ENCODE results near the gene CPNE2.
"Not testable (repeated sequence)": the region's sequence is repeated elsewhere in the genome, so short reads cannot be mapped to it uniquely, and the experiment has no call there.

Gene CPNE2

DNA sequence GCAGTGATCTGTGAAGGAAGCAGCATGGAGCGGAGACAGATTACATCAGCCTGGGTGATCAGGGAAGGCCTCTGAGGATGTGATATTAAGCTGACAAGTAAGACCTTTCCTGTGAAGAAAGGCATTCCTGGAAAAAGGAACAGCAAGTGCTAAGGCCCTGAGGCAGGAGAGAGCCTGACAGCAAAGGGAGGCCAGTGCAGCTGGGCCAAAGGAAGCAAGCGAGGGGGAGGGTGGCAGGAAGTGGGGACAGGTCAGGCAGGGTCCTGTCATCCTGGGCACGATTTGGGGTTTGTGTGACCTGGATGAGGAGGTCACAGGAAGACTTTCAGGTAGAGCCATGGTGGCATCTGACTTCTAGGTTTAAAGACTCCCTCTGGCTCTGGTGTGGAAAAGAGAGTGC is 12.3 kb downstream of the CPNE2 start:
- Mint-ChIP-seq H3K4me3 (no peak overlapping the region), H3K27me3 (no peaks in the 10 kb centered on the region)

DNA sequence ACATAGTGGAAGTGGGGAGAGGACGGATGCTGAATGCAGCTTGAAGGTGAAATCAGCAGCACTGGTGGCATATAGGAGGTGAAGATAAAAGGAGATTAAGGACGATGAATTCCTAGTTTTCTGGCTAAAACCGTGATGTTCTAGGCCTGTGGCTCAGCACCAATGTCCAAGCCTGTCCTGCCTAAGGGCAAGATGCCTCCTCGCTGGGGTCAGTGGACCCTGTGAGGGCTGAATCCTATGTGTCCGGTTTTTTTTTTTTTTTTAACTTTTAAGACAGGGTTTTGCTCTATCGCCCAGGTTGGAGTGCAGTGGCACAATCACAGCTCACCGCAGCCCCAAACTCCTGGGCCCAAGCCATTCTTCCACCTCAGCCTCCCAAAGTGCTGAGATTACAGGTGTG is 12.8 kb downstream of the CPNE2 start:
- Mint-ChIP-seq H3K4me3 (no peak overlapping the region), H3K9me3 (no peaks in the 10 kb centered on the region), H3K36me3 (no peaks in the 10 kb centered on the region), H3K27me3 (no peaks in the 10 kb centered on the region), H3K27ac (peak overlapping the region; percentile 24), H3K4me1 (peaks cover 10% of the 10 kb centered on the region)

More for the DNA sequence above, 12.3 kb downstream of the CPNE2 start:
- H3K27ac Mint-ChIP-seq: peak overlapping the region; percentile 24
- H3K36me3 Mint-ChIP-seq: no peaks in the 10 kb centered on the region
- H3K9me3 Mint-ChIP-seq: no peaks in the 10 kb centered on the region
- peaks cover 14% of the 10 kb centered on the region for H3K4me1 Mint-ChIP-seq

DNA sequence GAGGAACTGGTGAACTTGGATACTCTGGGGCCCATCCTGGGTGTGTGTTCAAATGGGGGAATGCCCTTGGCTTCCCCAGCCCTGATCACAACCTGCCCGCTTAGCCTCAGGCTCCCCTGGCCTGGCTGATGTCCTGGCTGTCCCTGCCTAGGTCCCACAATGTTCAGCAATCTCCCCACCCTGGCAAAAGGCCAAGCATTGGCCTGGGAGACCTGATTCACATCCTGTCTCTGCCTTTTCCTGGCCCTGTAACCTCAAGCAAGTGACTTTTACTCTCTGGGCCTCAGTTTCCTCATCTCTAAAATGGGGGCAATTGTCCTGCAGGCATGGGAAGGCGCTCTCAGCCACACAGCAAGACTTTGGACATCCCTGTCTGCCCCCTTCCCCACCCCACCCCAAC is 14.4 kb downstream of the CPNE2 start:
- peaks cover 9% of the 10 kb centered on the region for H3K4me1 Mint-ChIP-seq
- no peak overlapping the region for H3K27ac Mint-ChIP-seq
- H3K27me3 Mint-ChIP-seq: no peaks in the 10 kb centered on the region
- no peaks in the 10 kb centered on the region for H3K9me3 Mint-ChIP-seq
- no peak overlapping the region for H3K4me3 Mint-ChIP-seq
- H3K36me3 Mint-ChIP-seq: no peaks in the 10 kb centered on the region

DNA sequence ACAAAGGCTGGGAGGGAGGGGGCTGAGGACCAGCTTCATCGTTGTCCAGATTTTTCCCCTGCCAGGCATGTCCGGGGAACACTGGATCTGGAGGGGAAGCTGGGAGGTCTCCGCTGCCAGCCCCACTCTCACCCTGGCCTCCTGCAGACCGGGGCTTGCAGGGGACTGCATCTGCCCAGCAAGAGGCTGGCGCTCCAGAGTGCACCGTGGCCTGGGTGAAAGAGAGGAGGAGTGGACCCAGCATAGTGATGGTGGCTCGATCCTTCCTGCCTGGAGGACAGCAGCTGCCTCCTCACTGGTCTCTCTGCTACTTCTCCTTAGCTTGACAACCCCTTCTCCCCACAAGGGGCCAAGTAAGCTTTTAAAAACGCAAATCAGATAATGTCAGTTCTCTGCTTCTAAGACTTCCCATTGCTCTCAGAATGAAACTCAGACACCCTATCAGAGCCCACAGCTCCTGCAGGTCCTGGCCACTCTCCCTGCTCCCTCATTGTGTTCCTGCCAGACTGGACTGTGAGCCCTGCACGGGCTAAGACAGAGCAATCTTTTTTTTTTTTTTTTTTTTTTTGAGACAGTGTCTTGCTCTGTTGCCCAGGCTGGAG is 15.0 kb downstream of the CPNE2 start:
- no peaks in the 10 kb centered on the region for H3K9me3 Mint-ChIP-seq
- no peak overlapping the region for H3K4me3 Mint-ChIP-seq
- peaks cover 9% of the 10 kb centered on the region for H3K4me1 Mint-ChIP-seq
- no peaks in the 10 kb centered on the region for H3K27me3 Mint-ChIP-seq
- no peak overlapping the region for H3K27ac Mint-ChIP-seq
- H3K36me3 Mint-ChIP-seq: no peaks in the 10 kb centered on the region

DNA sequence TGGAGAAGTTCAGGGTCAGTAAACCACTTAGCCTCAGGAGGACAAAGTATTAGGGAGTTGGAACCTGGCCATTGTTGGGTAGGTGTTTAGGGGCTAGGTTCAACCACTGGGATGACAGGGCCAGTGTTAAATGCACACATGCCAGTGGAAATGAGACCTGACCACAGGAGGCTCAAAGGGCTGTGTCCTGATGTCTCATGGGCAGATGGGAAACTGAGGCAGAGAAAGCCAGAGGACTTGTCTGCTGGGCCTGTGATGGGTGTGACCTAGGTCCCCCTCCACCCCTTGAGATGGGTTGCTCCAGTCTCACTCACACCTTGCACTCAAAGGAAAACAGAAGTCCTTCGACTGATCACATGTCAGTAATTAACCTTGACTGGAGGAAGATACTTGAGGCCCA is 16.0 kb downstream of the CPNE2 start:
- Mint-ChIP-seq H3K4me3 (no peak overlapping the region), H3K27me3 (no peaks in the 10 kb centered on the region), H3K9me3 (no peaks in the 10 kb centered on the region), H3K36me3 (no peaks in the 10 kb centered on the region), H3K4me1 (peaks cover 9% of the 10 kb centered on the region), H3K27ac (no peak overlapping the region)

DNA sequence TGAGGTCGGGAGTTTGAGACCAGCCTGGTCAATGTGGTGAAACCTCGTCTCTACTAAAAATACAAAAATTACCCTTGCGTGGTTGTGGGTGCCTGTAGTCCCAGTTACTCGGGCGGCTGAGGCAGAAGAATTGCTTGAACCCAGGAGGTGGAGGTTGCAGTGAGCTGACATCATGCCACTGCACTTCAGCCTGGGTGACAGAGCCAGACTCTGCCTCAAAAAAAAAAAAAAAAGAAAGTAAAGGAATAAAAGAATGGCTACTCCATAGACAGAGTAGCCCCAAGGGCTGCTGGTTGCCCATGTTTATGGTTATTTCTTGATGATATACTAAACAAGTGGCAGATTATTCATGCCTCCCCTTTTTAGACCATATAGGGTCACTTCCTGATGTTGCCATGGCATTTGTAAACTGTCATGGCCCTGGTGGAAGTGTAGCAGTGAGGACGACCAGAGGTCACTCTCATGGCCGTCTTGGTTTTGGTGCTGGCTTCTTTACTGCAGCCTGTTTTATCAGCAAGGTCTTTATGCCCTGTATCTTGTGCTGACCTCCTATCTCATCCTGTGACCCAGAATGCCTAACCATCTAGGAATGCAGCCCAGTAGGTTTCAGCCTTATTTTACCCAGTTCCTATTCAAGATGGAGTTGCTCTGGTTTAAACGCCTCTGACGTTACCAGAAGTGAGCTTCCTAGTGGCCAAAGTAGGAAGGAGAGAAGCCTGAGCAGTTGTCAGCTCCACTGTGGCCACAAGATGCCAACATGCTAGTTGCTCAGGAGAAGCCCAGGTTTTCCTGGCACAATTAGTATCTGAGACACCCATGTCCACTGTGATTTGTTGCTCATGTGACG is 17.1 kb downstream of the CPNE2 start:
- not testable (repeated sequence) for H3K27ac Mint-ChIP-seq, H3K27me3 Mint-ChIP-seq

DNA sequence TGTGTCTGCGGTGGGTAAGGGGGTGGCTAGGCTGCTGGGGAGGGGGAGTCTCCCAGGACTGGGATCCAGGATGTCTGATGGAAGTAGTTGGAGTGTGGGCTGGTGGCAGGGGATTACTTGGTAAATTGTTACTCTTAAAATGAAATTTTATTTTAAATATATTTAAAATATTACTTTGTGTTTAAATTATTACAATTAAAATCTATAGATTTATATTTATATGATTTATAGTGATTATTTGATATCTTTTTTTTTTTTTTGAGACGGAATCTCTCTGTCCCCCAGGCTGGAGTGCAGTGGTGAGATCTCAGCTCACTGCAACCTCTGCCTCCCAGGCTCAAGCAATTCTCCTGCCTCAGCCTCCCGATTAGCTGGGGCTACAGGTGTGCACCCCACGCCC is 18.6 kb downstream of the CPNE2 start:
- Mint-ChIP-seq H3K4me1 (no peaks in the 10 kb centered on the region), H3K27ac (no peak overlapping the region), H3K4me3 (no peak overlapping the region), H3K9me3 (no peaks in the 10 kb centered on the region), H3K36me3 (no peaks in the 10 kb centered on the region), H3K27me3 (no peaks in the 10 kb centered on the region)

More for the DNA sequence above, 17.1 kb downstream of the CPNE2 start:
- not testable (repeated sequence) for H3K9me3 Mint-ChIP-seq, H3K4me1 Mint-ChIP-seq, H3K4me3 Mint-ChIP-seq, H3K36me3 Mint-ChIP-seq

DNA sequence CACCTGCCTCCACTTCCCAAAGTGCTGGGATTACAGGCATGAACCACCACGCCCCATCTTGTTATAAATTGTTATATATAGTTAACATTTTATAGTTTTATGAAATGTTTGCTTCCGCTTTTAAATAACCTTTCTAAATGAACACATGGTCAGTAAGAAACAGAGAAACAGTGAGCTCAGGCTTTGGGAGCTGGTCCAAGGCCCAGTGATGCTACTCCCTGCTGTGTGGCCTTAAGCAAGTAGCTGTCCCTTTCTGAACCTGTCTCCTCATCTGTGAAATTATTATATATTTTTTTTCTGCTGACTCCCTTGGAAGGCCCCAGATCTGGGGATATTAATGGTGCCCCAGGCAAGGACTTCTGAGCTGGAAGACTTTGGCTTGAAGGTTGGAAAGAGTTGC is 19.0 kb downstream of the CPNE2 start:
- H3K27me3 Mint-ChIP-seq: no peaks in the 10 kb centered on the region
- no peak overlapping the region for H3K4me3 Mint-ChIP-seq
- H3K4me1 Mint-ChIP-seq: no peaks in the 10 kb centered on the region
- H3K27ac Mint-ChIP-seq: no peak overlapping the region
- no peaks in the 10 kb centered on the region for H3K36me3 Mint-ChIP-seq
- H3K9me3 Mint-ChIP-seq: no peaks in the 10 kb centered on the region

DNA sequence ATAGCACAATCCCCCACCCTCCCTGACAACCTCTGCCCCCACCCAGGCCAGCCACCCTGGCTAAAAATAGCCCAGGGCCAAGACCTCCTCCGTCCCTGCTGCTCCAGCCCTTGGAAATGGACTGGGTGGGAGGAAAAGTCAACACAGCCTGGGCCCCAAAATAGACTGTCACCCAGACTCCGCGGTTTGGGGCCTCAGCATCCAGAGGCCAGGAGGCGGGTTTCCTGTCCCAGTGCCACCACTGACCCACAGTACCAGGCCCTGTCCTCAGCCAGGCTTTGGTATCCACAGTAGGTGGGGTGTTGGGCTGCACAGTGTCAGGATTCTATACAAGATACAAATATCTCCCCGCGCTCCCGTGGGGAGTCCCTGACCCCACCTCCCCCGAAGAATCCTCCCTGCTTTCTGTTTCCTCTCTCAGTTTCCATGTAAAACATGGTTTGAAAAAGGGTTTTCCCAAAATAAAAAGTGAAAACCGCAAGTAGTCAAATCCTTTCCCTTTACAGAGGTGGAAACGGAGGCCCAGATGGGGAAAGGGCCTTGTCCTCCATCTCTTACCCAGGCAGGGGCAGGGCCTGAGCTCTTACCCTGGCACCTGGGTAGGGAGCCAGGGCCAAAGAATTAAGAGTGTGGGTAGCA is 20.1 kb downstream of the CPNE2 start:
- Mint-ChIP-seq H3K4me1 (no peaks in the 10 kb centered on the region), H3K4me3 (no peak overlapping the region), H3K36me3 (no peaks in the 10 kb centered on the region), H3K27ac (no peak overlapping the region), H3K27me3 (no peaks in the 10 kb centered on the region), H3K9me3 (no peaks in the 10 kb centered on the region)

DNA sequence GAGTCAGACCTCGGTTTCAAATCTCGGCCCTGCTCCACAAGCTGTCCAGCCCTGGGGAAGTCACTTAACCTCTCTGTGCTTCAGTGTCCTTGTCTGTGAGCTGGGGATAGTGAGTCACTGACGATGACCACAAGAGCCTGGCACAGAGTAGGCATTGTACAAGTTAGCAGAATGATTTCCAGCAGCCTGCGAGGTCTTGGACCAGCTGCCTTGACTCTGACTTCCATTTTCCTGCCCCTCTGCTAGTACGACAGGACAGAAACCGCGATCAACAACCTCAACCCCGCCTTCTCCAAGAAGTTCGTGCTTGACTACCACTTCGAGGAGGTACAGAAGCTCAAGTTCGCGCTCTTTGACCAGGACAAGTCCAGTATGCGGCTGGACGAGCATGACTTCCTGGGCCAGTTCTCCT is 20.7 kb downstream of the CPNE2 start:
- H3K27me3 Mint-ChIP-seq: no peaks in the 10 kb centered on the region

DNA sequence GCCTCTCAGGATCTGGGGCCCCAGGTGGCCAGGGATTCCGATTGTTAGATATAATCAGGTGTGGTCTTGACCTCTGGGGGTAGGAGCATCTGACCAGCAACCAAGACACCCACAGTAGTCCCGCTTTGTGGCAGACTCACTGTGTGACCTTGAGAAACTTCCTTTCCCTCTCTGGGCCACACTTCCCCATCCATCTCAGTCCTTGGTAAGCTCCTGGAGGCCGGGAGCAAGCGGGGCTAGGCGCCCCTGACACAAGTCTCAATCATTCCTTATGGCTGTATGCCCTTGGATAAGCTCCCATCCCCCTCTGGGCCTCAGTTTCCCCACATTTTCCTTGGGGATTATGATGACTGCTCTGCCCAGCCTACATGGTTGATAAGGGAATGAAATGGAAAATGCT is 21.3 kb downstream of the CPNE2 start:
- no peaks in the 10 kb centered on the region for H3K4me1 Mint-ChIP-seq
- no peaks in the 10 kb centered on the region for H3K36me3 Mint-ChIP-seq
- no peaks in the 10 kb centered on the region for H3K27me3 Mint-ChIP-seq
- no peaks in the 10 kb centered on the region for H3K9me3 Mint-ChIP-seq
- no peak overlapping the region for H3K4me3 Mint-ChIP-seq
- no peak overlapping the region for H3K27ac Mint-ChIP-seq

More for the DNA sequence above, 20.7 kb downstream of the CPNE2 start:
- H3K4me1 Mint-ChIP-seq: no peaks in the 10 kb centered on the region
- no peaks in the 10 kb centered on the region for H3K9me3 Mint-ChIP-seq
- no peak overlapping the region for H3K4me3 Mint-ChIP-seq
- no peak overlapping the region for H3K27ac Mint-ChIP-seq
- no peaks in the 10 kb centered on the region for H3K36me3 Mint-ChIP-seq

DNA sequence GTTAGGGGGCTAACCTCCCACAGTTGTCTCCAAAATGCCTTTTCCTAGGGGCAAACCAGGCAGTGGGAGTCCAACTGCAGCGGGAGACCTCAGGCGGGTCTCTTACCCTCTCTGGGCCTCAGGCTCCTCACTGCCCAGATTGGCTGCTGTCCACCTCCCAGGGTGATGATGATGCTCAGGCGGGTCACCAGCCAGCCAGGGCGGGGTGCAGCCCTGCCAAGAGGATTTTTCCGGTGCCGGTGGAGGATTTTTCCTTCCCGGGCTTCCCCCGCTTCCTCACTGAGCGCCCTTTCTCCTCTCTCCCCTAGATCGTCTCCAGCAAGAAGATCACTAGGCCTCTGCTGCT is 22.8 kb downstream of the CPNE2 start:
- H3K9me3 Mint-ChIP-seq: no peaks in the 10 kb centered on the region
- H3K4me1 Mint-ChIP-seq: no peaks in the 10 kb centered on the region
- H3K36me3 Mint-ChIP-seq: no peaks in the 10 kb centered on the region
- no peak overlapping the region for H3K4me3 Mint-ChIP-seq
- H3K27ac Mint-ChIP-seq: no peak overlapping the region
- H3K27me3 Mint-ChIP-seq: no peaks in the 10 kb centered on the region

DNA sequence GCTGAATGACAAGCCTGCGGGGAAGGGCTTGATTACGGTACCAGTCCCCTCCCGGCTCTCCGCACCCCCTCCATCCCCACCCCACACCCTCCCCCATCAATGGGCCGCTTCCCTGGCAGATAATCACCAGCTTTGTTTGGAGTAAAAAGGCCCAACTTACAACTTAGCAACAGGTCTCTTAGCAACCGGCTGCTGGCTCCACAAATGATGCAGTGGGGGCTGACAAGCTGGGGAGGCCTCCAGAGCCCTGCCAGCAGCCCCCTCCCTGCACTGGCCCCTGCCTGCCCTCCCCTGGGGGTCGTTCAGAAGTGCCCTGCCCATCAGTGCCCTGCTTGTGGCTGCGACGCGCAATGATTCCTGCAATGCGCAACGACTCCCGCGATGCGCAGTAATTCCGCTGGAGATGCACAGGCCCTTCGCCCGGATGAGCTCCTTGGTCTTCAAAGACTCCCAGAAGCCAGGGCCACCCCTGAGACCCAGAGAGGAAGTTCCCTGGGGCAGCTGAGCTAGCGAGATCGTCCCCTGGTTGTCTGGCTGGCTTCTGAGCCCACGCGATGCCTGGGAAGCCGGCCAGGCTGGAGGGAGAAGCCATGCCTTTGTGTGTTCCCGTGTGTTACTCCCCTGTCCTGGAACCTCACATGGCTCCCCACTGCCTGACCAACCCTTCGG is 23.3 kb downstream of the CPNE2 start:
- Mint-ChIP-seq H3K27ac (no peak overlapping the region), H3K9me3 (no peaks in the 10 kb centered on the region), H3K4me3 (no peak overlapping the region), H3K36me3 (no peaks in the 10 kb centered on the region), H3K4me1 (no peaks in the 10 kb centered on the region), H3K27me3 (no peaks in the 10 kb centered on the region)

DNA sequence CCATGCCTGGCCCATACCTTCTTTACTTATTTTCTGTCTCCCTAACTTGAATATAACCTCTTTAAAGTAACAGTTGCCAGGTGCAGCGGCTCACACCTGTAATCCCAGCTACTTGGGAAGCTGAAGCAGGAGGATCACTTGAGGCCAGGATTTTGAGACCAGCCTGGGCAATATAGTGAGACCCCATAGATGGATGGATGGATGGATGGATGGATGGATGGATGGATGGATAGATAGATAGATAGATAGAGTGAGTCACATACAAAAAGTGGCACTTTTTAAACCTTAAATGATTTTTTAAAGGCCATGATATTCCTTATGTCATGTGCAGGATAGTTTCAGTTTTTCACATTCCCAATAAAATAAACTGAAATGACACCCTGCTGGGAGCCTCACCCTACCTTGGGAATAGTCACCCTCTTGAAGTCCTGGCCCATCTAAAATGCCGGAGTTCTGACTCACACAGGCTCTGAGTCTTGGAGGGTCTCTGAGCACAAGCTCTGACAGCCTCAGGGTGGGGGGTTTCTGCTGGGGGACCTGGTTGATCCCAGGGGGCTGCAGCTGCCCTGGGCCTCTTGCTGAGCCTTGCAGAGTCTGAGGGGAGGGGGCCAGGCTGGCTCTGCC is 26.2 kb downstream of the CPNE2 start:
- Mint-ChIP-seq H3K36me3 (no peaks in the 10 kb centered on the region), H3K4me3 (no peak overlapping the region), H3K27me3 (no peaks in the 10 kb centered on the region)

DNA sequence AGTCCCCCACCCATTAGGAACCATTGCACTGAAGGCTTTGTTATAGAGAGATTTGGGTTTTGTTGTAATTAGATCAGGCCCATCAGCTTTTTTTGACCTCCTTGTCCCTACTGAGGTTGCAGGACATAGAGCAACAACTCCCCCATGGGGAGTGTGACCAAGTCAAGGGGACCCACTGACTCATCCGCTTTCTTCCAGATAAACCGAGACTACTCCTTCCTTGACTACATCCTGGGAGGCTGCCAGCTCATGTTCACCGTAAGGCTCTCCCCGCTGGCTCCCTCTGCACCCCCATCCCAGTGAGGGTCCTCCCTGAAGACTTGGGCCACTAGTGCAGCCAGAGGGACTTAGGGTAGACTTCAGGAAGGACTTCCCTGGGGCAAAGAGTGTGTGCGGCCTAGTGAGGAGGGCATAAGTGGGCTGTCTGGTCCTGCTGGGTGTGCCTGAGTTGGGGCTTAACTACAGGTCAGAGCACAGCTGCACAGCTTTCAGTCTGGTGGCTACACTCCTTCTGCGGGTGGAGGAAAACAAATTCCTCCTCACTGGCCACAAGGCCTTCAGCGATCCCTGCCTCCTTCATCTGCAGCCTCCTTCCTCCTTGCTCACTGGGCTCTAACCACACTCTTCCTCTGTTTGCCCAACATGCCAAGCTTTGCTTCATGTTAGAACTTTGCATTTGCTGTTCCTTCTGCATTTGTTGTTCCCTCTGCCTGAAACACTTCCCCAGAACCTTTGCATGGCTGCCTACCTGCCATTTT is 31.0 kb downstream of the CPNE2 start:
- H3K27ac Mint-ChIP-seq: peak overlapping the region; percentile 88
- no peaks in the 10 kb centered on the region for H3K27me3 Mint-ChIP-seq
- H3K36me3 Mint-ChIP-seq: no peaks in the 10 kb centered on the region
- no peaks in the 10 kb centered on the region for H3K9me3 Mint-ChIP-seq
- peaks cover 53% of the 10 kb centered on the region for H3K4me1 Mint-ChIP-seq
- peak overlapping the region; percentile 55 for H3K4me3 Mint-ChIP-seq

More for the DNA sequence above, 26.2 kb downstream of the CPNE2 start:
- no peaks in the 10 kb centered on the region for H3K9me3 Mint-ChIP-seq
- H3K4me1 Mint-ChIP-seq: peaks cover 8% of the 10 kb centered on the region
- no peak overlapping the region for H3K27ac Mint-ChIP-seq

All from activated naive CD4-positive, alpha-beta T cell treated with anti-CD3 and anti-CD28 coated beads, Interleukin-2, amount 50 U/mL, for 24 hours (primary cell).